Activated CD4-positive, alpha-beta T cell treated with anti-CD3 and anti-CD28 coated beads, Interleukin-2, amount 50 U/mL, for 48 hours (primary cell): ENCODE data around the gene SOHLH1.

ENCODE experiments used
- DNase-seq, 2 experiments: peaks; one replicate each; pipeline ENCODE4 v3.0.0-alpha.2; 2020

The SOHLH1 gene

DNA sequence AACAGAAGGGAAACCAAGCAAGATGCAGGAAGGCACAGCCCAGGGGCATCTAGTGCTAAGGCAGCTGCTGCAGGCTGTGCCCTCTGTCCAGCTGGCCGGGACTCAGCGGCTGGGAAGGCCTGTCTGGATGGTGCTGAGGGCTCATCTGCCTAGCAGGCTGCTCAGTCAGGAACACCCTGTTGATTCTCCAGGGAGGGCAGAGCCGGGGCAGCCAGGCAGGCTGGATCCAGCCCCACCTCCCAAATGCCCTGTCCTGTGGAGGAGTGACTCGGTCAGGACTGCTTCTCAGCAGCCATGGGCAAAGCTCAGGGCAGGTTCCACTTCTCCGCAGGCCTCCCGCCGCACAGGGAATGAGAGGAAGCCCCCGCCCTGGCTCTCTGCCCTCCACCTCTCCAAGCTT is 44.0 kb downstream of the SOHLH1 start:
- no peak for DNase-seq

DNA sequence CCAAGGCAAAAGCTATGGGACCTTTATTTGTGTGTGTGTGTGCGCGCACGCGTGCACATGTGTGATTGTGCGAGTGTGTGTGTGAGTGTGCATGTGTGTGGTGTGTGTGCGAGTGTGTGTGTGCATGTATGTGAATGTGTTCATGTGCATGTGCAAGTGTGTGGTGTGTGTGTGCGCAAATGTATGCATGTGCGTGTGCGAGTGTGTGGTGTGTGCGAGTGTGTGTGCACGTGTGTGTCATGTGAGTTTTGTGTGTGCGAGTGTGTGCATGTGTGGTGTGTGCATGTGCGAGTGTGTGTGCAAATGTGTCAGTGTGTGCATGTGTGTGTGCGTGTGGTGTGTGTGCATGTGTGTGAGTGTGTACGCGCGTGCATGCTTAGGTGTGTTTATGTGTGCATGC is 48.9 kb downstream of the SOHLH1 start:
- no peak for DNase-seq

DNA sequence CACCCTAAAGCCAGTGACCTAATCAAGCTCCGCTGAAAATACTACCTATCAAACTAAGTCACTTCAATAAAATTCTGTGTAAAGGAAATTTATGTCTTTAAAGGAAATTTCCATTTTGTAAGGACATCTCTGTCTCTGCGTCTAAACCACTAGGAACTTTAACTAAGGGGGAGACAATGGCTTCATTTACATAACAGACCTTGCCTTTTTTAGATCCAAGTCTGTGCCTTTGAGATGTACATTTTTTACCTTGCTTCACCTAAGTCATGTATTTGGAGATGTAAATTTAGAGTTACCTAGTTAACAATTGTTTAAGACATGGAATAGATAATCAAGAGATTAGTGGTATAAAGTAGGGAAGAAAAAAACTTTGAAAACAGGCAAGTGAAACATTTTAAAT is 49.8 kb downstream of the SOHLH1 start:
- DNase-seq = no peak

DNA sequence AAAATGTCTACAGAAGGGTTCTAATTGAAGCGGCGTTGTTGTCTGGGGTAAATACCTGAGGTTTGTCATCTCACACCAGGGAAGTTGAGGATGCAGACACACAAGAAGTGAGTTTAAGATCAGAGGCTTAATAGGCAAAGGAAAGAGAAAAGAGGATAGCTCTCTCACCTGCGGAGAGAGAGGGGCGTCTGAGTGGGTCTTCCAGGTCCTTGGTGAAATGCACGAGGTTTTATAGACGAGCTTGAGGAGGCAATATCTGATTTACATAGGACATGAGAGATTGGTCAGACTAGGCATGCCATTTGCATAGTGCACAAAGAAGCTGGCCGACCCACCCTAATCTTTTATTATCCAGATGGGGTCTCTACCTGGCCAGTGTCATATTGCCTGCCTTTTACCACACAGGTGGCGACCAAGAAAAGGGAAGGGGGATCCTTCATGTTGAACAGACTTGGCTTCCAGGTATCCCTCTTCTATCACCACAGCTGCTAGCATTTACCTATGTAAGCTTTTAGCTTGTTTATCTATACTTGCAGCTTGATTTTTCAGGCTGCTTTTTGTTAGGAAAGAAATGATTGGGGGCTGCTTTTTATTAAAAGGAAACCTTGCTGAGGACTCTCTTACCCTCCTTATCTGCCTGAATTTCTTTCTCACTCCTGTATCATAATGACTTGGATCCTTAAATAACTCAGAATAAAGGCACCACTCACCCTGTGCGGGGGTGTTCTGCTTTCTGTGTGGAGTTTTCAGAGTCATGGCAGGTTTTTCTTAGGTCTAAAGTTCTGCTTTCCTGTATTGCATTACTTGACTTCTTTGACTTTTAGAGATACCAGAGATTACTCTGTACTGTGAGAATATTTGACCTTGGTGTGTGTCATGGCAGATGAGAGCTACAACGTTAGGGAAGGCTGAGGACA is 50.5 kb downstream of the SOHLH1 start:
- no peak for DNase-seq

DNA sequence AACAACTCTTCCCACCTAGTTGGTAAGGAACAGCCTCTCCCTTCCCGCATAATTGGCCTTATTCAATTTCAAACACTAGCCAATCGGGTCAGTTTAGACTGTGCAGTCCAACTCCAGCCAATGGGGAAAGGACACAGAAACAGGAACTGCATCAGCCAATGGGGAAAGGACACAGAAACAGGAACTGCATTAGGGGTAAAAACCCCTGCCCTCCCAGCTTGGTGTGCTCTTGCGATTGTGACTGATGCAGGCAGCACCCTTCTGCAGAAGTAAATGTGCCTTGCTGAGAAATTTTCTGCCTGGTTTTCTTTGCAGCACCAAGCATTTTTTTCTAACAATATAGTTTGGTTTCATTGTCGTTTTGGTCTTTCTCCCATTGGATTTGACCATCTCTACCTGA is 51.4 kb downstream of the SOHLH1 start:
- DNase-seq = no peak

DNA sequence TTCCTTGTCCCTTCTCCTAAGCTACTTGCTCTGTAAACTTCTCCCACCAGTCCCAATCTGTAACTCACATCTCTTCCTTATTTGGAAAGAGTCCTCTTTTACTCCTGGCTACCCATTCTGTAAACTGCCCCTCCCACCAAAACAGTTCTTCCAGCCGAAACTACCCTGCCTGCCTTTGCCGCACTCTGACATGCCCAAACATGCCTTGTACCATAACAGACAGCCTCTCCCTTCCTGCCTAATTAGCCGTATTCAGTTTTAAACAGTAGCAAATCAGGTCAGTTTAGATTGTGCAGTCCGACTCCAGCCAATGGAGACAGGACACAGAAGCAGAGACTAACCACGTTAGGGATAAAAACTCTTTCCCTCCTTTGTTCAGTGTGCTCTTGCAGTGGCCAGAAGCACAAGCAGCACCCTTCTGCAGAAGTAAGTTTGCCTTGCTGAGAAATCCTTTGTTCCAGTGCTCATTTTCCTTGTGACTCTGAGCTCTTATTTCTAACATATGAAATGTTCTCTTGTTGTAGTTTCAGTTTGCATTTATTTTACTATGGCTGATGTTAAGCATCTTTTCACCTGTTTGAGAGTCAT is 54.6 kb downstream of the SOHLH1 start:
- no peak for DNase-seq
